Gastroesophageal sphincter (tissue), 4 donors: ENCODE data around the gene TP53I3. TPM values are rescaled to one million over a fixed set of nuclear protein-coding genes. Genes with fewer than 3 reads are reported as not detected.

Experiments
- ATAC-seq: fragments of 150-250 bp; one replicate; pipeline ENCODE4 v1.9.1; 2016; ENCODE audit warnings: mild to moderate bottlenecking, moderate library complexity
- H3K27ac ChIP-seq, 4 donors: fragments of 200-600 bp; sonication (generic) in 3 of 4; 1 replicate in 3 of 4; 2 replicates in 1 of 4; pipeline ENCODE4 v1.5.1; 2016 to 2019
- H3K27me3 ChIP-seq: fragments of 200-600 bp; sonication (generic); one replicate; pipeline ENCODE4 v1.5.1; 2019
- H3K36me3 ChIP-seq, 2 donors: fragments of 200-600 bp; sonication (generic); one replicate each; pipeline ENCODE4 v1.5.1; 2019; ENCODE audit warnings: control low read depth in 1 of 2
- H3K4me1 ChIP-seq, 3 donors: fragments of 200-600 bp; sonication (generic); 1 replicate in 2 of 3; 2 replicates in 1 of 3; pipeline ENCODE4 v1.5.1; 2016 to 2019; ENCODE audit warnings: control low read depth in 2 of 3
- H3K4me3 ChIP-seq, 2 donors: fragments of 200-600 bp; sonication (generic); one replicate each; pipeline ENCODE4 v1.5.1; 2019; ENCODE audit warnings: mild to moderate bottlenecking in 1 of 2, moderate library complexity in 1 of 2
- H3K9me3 ChIP-seq, 3 donors: fragments of 200-600 bp; sonication (generic); one replicate each; pipeline ENCODE4 v1.5.1; 2017 to 2019; ENCODE audit warnings: control low read depth in 2 of 3
- CTCF ChIP-seq, 4 experiments: fragments of 200-600 bp in 2 of 4; fragments of 450-650 bp in 2 of 4; sonication (generic) in 1 of 4; IDR thresholded peaks; one replicate each; pipeline ENCODE4 v1.5.1; 2017 to 2019; ENCODE audit warnings: antibody characterized with exemption in 4 of 4, mild to moderate bottlenecking in 2 of 4, moderate library complexity in 2 of 4
- EP300 ChIP-seq: sonication (generic); formaldehyde crosslinking; IDR thresholded peaks from one replicate; pipeline ENCODE4 v1.6.1; 2017; ENCODE audit warnings: antibody characterized with exemption, mild to moderate bottlenecking
- POLR2A ChIP-seq, 2 donors: fragments of 450-650 bp; IDR thresholded peaks; one replicate each; pipeline ENCODE4 v1.6.1; 2017; ENCODE audit warnings: antibody characterized with exemption in 2 of 2, mild to moderate bottlenecking in 2 of 2, moderate library complexity in 1 of 2
- POLR2AphosphoS5 ChIP-seq: sonication (generic); formaldehyde crosslinking; IDR thresholded peaks from one replicate; pipeline ENCODE4 v1.6.1; 2017; ENCODE audit warnings: antibody characterized with exemption
- WGBS, 2 donors: methylation state at CpG; one replicate each; pipeline ENCODE4 v1.1.5; 2018; ENCODE audit warnings: low coverage in 1 of 2; 5-methylcytosine and 5-hydroxymethylcytosine counted together
- total RNA-seq, 4 donors: library from RNA; depleted of rRNA; stranded (reverse); fragments of >200 nt; gene quantifications; one replicate each; pipeline ENCODE4 v1.1.0, GENCODE V29; 2016

Gene TP53I3, protein sequence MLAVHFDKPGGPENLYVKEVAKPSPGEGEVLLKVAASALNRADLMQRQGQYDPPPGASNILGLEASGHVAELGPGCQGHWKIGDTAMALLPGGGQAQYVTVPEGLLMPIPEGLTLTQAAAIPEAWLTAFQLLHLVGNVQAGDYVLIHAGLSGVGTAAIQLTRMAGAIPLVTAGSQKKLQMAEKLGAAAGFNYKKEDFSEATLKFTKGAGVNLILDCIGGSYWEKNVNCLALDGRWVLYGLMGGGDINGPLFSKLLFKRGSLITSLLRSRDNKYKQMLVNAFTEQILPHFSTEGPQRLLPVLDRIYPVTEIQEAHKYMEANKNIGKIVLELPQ
- 10 to 100 TPM in 1 of 4 donors, 1 to 10 TPM in 3; 5.6 to 10.1 (median 8.9) TPM for total RNA-seq

DNA sequence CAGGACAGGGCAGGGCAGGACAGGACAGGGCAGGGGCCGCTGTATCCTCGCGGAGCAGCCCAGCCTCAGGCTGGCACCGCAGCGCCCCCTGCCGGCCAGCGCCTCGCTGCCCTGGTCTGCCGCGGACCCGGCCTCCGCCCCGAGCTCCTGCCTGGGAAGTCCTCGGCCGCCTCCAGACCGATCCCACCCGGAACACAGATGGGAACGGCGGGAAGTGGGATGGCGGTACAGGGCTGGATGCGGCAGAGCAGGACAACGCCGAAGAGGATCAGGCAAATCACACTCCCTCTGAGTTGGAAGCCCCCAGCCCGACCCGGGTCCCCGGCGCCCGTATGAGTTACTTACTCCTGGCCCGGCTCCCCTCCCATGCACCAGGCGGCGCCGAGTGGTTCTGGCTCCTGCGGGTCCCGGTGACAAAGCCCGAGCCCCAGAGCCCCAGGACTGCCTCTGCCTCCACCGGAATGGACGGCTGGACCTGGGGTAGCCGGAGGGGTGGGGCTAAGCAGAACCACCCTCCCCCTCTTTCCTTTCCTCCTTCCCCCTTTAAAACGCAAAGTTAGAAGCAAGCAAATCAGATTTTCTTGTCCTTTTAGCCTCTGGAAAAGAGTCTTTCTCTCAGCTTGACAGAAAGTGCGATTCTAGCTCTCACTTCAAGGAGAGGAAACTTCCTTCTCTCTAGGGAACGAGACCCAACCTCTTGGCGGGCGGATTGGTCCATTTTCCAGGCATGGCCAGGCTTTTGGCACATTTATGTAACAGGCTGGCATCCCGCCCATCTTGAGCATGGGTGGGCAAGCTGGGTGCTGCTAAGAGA lies at the start of gene TP53I3:
Gene TP53I3, minus strand, starts transcription at position 449 of the 814 bp plus-strand sequence. CDS start 508 bp downstream, outside the sequence.
- no peaks in the 10 kb centered on the region for H3K9me3 ChIP-seq
- H3K27me3 ChIP-seq = no peaks in the 10 kb centered on the region
- H3K27ac ChIP-seq = peak within 1 kb of the TSS; percentile 51 to 96 (median 90)
- 0 to 3% methylated on average over 4 to 6 of the region's 44 CpGs for WGBS, 2 donors
- peaks cover 0 to 55% of the 10 kb centered on the region in 2 donors for H3K36me3 ChIP-seq
- peak; percentile 96 for ATAC-seq
- H3K4me1 ChIP-seq = peaks cover 0 to 24% (median 11%) of the 10 kb centered on the region in 3 donors
- H3K4me3 ChIP-seq = peak within 1 kb of the TSS; percentile 42 to 63
- TF ChIP-seq POLR2A (IDR thresholded peaks at IDR 0.05) (peak; percentile 58 to 65), CTCF (IDR thresholded peaks at IDR 0.05) (peak; percentile 92 to 98 (median 96)), EP300 (no peak), POLR2AphosphoS5 (peak; percentile 63)

DNA sequence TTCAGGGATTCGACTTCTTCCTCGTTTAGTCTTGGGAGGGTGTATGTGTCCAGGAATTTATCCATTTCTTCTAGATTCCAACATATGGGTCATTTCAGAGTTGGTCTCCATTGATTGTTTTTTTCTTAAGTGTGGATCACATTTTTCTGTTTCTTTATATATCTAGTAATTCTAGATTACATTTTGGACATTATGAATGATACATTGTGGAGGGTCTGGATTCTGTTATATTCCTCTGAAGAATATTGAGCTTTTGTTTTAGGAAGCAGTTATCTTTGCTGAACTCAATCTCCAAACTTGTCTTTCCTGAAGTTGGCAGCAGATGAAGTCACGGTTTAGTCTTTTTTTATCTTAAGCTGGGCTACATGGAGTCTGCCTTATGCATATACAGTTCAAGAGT lies 47.9 kb upstream of the TP53I3 start:
- Histone ChIP-seq H3K4me1 (no peaks in the 10 kb centered on the region), H3K27me3 (no peaks in the 10 kb centered on the region), H3K4me3 (no peak overlapping the region), H3K9me3 (peaks cover 0 to 6% (median 0%) of the 10 kb centered on the region in 3 donors), H3K27ac (no peak overlapping the region), H3K36me3 (peaks cover 0 to 5% of the 10 kb centered on the region in 2 donors)
- no peak for TF ChIP-seq EP300
- no peak for TF ChIP-seq POLR2AphosphoS5
- no peak for TF ChIP-seq POLR2A (IDR thresholded peaks at IDR 0.05)
- no peak for TF ChIP-seq CTCF (IDR thresholded peaks at IDR 0.05)
- WGBS, 2 donors = 97 to 100% methylated on average over 1 to 3 of the region's 3 CpGs
- ATAC-seq = no peak

DNA sequence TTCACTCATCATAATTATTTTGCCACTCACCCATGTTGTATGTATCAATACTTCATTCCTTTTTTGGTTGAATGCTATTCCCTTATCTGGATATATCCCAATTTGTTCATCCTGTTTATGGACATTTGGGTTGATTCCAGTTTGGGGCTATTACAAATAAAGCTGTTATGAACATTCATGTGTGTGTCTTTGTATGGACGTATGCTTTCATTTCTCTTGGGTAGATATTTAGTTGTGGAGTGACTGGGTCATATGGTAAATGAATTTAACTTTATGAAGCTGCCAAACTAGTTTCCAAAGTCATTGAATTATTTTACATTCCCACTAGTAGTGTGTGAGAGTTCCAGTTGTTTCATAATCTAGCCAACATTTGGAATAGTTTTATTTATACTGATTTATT lies 41.3 kb upstream of the TP53I3 start:
- Histone ChIP-seq H3K4me3 (no peak overlapping the region), H3K27ac (no peak overlapping the region), H3K27me3 (no peaks in the 10 kb centered on the region), H3K36me3 (no peaks in the 10 kb centered on the region), H3K9me3 (no peaks in the 10 kb centered on the region), H3K4me1 (peaks cover 0 to 40% (median 7%) of the 10 kb centered on the region in 3 donors)
- ATAC-seq = no peak
- 18% methylated on average over 1 of the region's 1 CpG; no CpG with 5 or more reads in 1 of the 2 donors for WGBS, 2 donors
- TF ChIP-seq POLR2A (IDR thresholded peaks at IDR 0.05) (no peak), POLR2AphosphoS5 (no peak), CTCF (IDR thresholded peaks at IDR 0.05) (no peak), EP300 (no peak)

GRCh38 chr2:24123922-24124580 lies 39.4 kb upstream of the TP53I3 start:
- Histone ChIP-seq H3K27ac (peak overlapping the region; percentile 79 to 97 (median 94)), H3K9me3 (no peaks in the 10 kb centered on the region), H3K27me3 (no peaks in the 10 kb centered on the region), H3K36me3 (no peaks in the 10 kb centered on the region), H3K4me3 (peak overlapping the region; percentile 57 to 66), H3K4me1 (peaks cover 0 to 40% (median 7%) of the 10 kb centered on the region in 3 donors)
- TF ChIP-seq POLR2AphosphoS5 = no peak
- no peak for TF ChIP-seq CTCF (IDR thresholded peaks at IDR 0.05)
- TF ChIP-seq POLR2A (IDR thresholded peaks at IDR 0.05) = no peak
- TF ChIP-seq EP300 = no peak
- ATAC-seq = no peak
- WGBS, 2 donors = 8 to 18% methylated on average over 2 to 9 of the region's 9 CpGs
